ENCODE measurements around the gene COPG2.

DNA sequence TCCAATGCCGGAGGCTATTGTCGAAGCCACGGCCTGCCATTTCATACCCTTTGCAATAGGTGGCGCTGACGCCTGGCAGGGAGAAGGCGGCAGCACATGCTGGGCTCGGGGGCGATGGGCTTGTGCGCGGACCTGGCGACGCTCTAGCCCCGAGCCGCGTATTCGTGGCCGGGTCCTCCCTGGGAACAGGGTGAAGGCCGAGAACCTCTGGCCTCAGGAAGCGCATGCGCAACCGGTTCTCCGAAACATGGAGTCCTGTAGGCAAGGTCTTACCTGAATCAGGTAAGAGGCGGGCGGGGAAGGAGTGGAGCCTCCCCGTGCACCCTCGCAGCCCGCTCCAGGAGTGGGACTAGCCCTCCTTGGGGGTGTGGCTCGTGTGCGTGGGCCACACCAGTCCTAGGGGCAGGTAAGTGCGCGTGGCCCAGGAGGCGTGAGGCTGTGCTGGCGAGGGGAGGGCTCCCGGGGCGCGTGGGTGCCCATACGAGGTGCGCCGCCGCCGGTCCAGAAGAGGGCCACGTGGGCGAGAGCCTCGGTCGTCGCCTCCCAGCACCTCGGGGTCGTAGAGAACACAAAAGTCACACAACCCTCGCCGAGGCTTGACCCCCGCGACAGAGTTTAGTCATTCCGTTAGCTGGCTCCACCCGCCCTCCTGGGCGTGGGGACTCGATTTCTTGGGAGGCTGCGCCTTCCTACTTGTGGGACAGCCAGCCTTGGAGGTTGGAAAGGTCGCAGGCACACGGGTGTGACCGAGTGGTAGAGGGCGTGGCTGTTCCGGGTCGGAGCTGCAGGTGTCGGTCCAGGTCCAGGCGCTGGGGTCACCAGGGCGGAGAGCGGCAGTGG is 182.2 kb downstream of the COPG2 start:
- peak; percentile 65 for TF ChIP-seq CTCF (IDR thresholded peaks at IDR 0.05)
- no peak for TF ChIP-seq ZNF423 (CRISPR knock-in tag; IDR thresholded peaks at IDR 0.05)
- no peak for TF ChIP-seq ZNF121 (CRISPR knock-in tag; IDR thresholded peaks at IDR 0.05)
- no peak for TF ChIP-seq NFYB (CRISPR knock-in tag; conservative IDR thresholded peaks at IDR 0.05; ENCODE audit: low read depth)
- TF ChIP-seq NR2C2 (CRISPR knock-in tag; IDR thresholded peaks at IDR 0.05), result no peak
- TF ChIP-seq NR3C1 (CRISPR knock-in tag; conservative IDR thresholded peaks at IDR 0.05; ENCODE audit: low read depth), result no peak
- TF ChIP-seq FOXJ3 (CRISPR knock-in tag; IDR thresholded peaks at IDR 0.05; ENCODE audit: borderline replicate concordance), result no peak
- TF ChIP-seq HMGXB4 (CRISPR knock-in tag; IDR thresholded peaks at IDR 0.05), result peak; percentile 86
- TF ChIP-seq MXD4 (CRISPR knock-in tag; IDR thresholded peaks at IDR 0.05; ENCODE audit: borderline replicate concordance), result no peak
